HG03280 (cell line): ENCODE measurements around the gene ADAR.

Experiments used
- ATAC-seq: cut with Tn5 transposase; IDR thresholded peaks from one replicate; pipeline ENCODE4 v1.9.1; 2021; ENCODE audit warnings: mild to moderate bottlenecking, moderate library complexity; ENCODE audit not compliant: unreplicated experiment

The ADAR gene

DNA sequence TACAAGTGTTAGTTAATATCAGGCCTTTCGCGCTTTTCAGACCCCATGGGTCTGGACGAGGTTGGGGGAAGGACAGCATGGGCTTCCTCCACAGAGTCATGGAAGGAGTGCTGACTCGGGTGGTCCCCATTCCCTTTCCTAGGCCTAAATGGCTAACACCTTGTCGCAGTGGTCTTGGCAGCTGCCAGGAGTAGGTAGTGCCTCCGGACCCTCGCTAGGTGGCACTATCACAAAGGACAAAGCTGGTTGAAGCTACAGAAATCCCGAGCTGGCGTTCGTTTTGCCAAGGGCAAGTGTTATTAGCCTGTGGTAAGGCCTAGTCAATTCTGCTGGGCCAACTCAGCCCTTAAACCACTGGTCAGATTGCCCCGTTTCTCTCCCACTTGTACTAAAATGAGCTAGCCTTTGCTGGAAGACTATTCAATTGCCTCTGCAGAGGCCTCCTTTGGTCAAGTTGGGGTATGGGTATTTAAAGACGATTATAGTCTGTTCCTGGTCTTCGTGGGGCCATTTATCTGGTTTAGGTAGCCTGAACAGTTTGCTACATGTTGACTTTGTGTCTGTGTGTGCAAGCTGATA lies 48.4 kb downstream of the ADAR start:
- peak; percentile 37 for ATAC-seq

DNA sequence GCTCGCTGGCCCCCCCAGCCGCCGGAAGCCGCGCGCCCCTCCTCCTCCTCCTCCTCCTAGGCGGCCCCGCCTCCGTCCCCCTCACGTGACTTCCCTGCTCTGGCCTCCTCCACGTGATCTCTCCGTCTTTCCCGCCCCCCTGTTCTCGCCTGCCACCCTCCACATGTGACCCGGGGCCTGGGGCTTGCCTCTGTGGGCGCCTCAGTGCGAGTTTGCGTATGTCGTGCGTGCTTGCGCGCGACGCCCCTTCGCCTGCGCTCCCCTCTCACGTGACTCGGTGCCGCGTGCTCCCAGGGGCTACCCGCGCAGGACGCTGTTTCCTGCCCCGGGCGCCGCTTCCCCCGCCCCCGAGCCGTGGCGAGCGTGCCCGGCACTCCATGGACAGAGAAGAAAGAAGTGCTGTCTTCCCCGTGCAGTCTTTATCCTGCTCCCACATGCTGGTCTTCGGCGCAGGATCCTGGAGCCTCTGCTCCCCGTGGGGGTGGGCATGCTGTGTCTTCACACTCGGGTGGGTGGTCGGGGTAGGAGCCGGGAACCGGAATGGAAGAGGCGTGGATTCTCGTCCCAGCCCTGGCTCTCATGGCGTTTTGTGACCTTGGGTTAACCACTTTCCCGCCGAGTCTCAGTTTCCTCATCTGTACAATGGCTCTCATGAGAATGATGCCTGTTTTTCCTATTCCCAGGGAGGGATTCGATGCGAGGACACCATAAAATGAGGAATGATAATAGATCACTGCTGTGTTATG lies 49.1 kb downstream of the ADAR start:
- peak; percentile 90 for ATAC-seq

DNA sequence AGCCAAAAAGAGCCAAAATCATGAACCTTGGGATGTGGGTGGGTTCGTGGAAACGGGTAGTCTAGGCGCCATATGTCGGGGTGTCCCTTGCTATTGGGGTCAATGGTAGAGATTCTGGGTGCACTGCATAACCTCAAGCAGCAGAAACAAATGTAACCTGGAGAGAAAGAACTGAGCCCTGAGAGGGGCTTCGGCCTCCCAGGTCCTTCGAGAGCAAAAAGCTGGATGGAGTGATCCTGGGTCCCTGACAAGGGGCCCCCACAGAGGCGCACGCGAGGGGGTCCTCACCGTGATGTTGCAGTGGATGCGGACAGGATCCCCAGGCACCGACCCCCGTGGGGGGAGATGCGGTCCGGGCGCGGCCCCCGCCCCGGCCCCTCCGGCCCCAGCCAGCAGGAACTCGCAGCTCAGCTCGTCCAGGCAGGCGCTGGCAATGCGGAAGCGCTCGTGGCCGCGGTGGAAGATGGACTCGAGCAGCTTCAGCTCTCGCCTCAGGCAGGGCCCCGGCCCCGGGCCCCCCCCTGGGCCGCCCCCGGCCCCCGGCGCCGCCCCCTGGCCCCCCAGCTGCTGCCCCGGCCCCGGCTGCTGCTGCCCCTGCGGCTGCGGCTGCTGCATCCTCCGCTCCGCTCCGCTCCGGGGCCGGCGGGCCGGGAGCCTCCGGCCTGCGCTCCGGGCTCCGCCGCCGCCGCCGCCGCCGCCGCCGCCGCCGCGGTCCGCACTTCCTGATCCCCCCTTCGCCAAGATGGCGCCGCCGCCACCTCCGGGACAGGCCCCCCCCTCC lies 49.9 kb downstream of the ADAR start, which contains the start of gene UBE2Q1:
Gene UBE2Q1, minus strand, starts transcription at position 724 of the 781 bp plus-strand sequence. Its CDS starts 109 bp downstream, at position 615.
- peak; percentile 20 for ATAC-seq

- no peak for ATAC-seq
Observed at GRCh38 chr1:154557248-154557938, 50.6 kb downstream of the ADAR start.

GRCh38 chr1:154556422-154556821 lies 51.6 kb downstream of the ADAR start:
- ATAC-seq: no peak

GRCh38 chr1:154553056-154554030 lies 54.6 kb downstream of the ADAR start:
- ATAC-seq: no peak

DNA sequence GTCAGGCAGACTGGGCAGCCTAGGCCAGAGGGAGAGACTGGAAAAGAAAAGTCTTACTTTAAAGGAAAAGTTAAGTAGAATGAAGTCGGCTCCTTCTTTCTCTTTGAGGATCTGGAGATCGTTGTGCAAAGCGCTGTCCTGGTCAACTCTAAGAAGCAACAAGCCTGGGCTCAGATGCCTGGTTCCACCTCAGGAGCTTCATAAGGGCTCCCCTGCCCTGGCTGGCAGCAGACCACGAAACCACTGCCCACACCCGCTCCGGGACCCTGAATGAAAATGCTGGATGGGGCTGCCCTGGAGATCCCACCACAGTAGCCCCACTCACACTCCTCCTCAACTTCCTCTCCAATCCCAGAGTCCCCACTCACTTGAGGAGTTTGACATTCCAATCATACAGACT lies 56.0 kb downstream of the ADAR start:
- no peak for ATAC-seq

DNA sequence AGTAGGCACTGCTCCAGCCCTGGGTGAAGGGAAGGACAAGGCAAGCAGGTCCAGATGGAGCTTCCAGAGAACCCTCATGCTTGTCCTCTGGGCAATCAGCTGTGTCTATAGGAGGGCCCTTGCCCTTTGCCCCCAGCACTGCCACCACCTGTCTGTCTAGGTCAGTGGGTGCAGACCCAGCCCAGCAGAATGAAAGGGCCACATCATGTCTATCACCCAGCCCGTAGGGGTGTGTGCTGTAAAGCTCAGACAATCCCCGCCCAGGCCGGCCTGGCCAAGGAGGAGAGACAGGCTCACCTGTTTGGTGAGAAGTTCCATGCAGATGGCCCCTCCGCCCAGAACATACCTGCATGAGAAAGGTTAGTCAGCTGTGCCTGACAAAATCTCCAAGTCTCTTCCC lies 56.5 kb downstream of the ADAR start:
- no peak for ATAC-seq

DNA sequence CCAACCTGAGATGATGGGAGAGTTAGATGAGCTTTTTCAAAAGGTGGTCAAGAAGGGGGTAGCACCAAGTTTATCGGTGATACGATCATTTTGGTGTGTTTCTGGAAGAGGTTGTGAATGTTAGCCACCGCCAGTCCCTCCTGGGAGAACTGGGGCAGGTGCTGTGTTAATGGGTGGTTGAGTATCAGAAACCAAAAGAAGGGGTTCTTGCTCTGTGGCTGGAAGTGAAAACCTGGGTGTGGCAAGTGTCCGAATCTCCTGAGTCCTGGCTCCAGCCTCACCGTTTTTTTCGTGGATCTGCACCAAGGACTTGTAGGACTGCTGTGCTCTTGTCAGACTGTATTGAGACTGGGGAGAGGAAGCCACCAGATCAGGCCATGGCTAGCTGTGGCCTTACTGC lies 57.3 kb downstream of the ADAR start:
- no peak for ATAC-seq

DNA sequence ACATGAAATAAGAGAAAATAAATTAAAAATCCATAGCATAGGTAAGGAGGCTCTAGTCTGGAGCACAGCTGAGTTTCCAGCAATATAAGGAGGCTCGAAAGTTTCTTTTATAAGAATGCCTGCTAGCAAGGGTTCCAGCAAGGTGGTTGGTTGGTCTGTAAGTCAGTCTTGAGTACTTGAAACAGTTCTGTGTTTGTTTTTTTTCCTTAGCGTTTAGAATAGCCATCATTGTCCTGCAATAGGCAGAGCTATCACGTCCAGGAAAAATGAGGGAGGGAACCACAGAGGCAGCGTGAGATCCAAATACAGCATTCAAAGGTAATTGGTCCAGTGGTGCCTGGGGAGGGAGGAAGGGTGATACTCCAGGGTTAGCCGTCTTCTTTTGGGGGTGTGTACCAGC lies 57.9 kb downstream of the ADAR start:
- ATAC-seq: no peak

DNA sequence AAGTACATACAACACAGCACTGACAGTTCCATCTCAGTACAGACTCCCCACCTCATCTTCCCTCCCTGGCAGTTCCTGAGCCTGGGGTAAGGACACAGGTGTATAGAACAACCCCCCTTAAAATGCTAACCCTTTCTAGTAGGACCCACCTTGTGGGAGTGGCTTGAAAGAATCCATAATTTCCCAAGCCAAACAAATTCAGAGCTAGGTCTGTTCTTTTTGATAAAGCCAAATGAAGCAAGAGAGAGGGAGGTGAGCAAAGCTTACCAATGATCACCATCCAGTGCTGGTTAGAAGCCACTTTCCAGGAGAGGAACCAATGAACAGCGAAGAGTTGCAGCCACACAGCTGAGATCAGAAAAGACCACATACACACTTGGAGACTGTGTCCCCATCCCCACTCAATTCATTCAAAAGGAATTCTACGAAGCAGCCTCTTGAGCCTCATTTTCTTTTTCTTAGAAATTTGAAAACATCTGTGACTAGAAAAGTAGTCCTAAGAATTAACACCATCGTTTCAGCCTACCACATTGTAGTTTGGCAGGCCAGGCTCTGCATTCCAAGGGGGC lies 58.7 kb downstream of the ADAR start:
- no peak for ATAC-seq

DNA sequence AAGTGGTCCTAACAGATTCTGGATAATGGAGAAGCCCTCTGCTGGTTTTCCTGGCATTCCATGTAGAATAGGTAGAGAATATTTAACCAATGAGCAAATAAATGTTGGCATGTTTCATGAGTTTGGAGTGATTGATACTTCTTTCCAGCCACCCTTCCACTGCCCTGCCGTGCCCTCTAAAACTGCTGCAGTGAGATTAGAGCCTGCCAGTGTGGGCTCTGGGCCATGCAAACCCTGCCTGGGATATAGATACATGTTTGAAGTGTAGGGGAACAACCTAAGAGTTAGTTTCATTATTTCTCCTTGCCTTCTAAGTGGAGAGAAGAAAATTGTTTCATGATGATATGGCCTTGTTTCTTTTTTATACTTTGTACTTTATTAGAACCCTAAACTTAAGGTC lies 60.0 kb downstream of the ADAR start:
- ATAC-seq: no peak

- ATAC-seq: no peak
Observed at GRCh38 chr1:154547105-154547732, 60.8 kb downstream of the ADAR start.

- no peak for ATAC-seq
Observed at GRCh38 chr1:154546264-154547063, 61.5 kb downstream of the ADAR start.

- no peak for ATAC-seq
Observed at GRCh38 chr1:154541231-154541630, 66.8 kb downstream of the ADAR start.

DNA sequence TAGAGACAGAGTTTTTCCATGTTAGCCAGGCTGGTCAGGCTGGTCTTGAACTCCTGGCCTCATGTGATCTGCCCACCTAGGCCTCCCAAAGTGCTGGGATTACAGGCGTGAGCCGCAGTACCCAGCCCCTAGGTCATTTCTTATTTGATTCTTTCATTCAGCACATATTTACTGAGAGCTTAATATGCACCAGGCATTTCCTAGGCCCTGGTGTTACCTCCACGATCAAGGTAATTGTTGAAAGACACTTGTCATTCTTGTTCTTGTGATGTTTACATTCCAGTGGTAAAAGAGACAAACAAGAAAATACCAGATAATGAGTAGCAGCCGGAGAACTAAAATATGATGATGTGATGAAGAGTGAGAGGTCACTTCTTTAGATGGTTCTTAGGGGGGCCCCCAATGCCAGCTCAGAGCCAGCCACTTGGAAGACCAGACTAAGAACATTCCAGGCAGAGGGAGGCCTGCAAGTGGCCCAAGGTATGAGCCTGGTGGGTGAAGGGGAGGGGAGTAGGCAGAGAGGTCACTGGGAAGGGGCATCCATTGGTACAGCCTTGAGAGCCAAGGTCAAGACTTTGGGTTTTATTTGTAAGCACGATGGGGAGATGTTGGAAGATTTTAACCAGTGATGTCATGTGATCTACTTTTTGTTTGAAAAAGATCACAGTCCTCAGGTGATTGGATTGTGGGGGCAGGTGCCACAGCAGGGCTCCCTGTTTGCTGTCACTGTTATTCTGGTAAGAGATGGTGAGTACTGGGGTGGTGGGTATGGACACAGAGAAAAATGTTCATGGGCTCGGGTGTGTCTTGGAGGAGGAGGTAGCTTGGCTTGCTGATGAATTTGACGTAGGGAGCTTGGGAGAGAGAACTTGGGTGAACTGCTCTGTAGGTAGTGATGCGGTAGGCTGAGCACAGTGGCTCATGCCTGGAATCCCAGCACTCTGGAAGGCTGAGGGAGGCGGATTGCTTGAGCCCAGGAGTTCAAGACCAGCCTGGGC lies 68.2 kb downstream of the ADAR start:
- no peak for ATAC-seq

- ATAC-seq: no peak
Observed at GRCh38 chr1:154536570-154536969, 71.4 kb downstream of the ADAR start.
